Small intestine (tissue), 16 donors: ENCODE measurements around the gene AP5M1. TPM values are rescaled to one million over a fixed set of nuclear protein-coding genes. Genes with fewer than 3 reads are reported as not detected.
"Not testable (repeated sequence)": the region's sequence is repeated elsewhere in the genome, so short reads cannot be mapped to it uniquely, and the experiment has no call there.

Experiments
- DNase-seq, 2 donors: peaks; one replicate each; pipeline versions ENCODE4 v3.0.0 to v3.0.0-alpha.2; 2013
- FAIRE-seq: peaks from 2 replicates; lab custom pipeline; 2012; peaks lifted over from hg19 to GRCh38; lab: Jason Lieb, UNC
- H3K27ac ChIP-seq, 3 donors: one replicate each; pipeline ENCODE4 v1.5.1; 2013; ENCODE audit warnings: low read length in 2 of 3, mild to moderate bottlenecking in 2 of 3, control low read depth in 1 of 3, inconsistent platforms in 1 of 3, low read depth in 1 of 3, moderate library complexity in 1 of 3
- H3K27me3 ChIP-seq, 3 donors: one replicate each; pipeline ENCODE4 v1.6.1; 2013; ENCODE audit warnings: low read length in 3 of 3, inconsistent platforms in 1 of 3; ENCODE audit not compliant: control insufficient read depth in 3 of 3, insufficient read depth in 3 of 3
- H3K36me3 ChIP-seq, 3 donors: one replicate each; pipeline ENCODE4 v1.6.1; 2013; ENCODE audit warnings: low read length in 3 of 3, inconsistent platforms in 1 of 3, low read depth in 1 of 3, mild to moderate bottlenecking in 1 of 3, moderate library complexity in 1 of 3; ENCODE audit not compliant: control insufficient read depth in 3 of 3, insufficient read depth in 2 of 3
- H3K4me1 ChIP-seq, 3 donors: one replicate each; pipeline ENCODE4 v1.6.1; 2013; ENCODE audit warnings: low read length in 2 of 3, inconsistent platforms in 1 of 3, low read depth in 1 of 3, mild to moderate bottlenecking in 1 of 3, moderate library complexity in 1 of 3; ENCODE audit not compliant: control insufficient read depth in 3 of 3, insufficient read depth in 2 of 3
- H3K4me3 ChIP-seq, 3 donors: one replicate each; pipeline ENCODE4 v1.5.1; 2013; ENCODE audit warnings: low read length in 3 of 3, control low read depth in 1 of 3, inconsistent platforms in 1 of 3, low read depth in 1 of 3, mild to moderate bottlenecking in 1 of 3, moderate library complexity in 1 of 3
- H3K9me3 ChIP-seq, 2 donors: one replicate each; pipeline ENCODE4 v1.6.1; 2013; ENCODE audit warnings: low read depth in 1 of 2, low read length in 1 of 2; ENCODE audit not compliant: control insufficient read depth in 2 of 2, insufficient read depth in 1 of 2
- whole genome bisulfite sequencing, 3 donors: extraction: QIAGEN DNeasy Blood & Tissue Kit; methylation state at CpG; one replicate each; pipeline ENCODE4 v1.1.7; 2013; 5-methylcytosine and 5-hydroxymethylcytosine counted together
- long read RNA-seq, 10 donors: transcript quantifications; one replicate each; lab custom pipeline, GENCODE V29; 2026
- polyA plus RNA-seq, 4 donors: library from polyadenylated mRNA; stranded (reverse) in 3 of 4; unstranded in 1 of 4; fragments of 200-250 nt in 3 of 4; fragments of 120-200 nt in 1 of 4; gene quantifications; one replicate each; pipeline versions ENCODE4 v1.2.1 to v1.2.3, GENCODE V29; 2013
- donor health status: healthy with polysubstance abuse.
- donor health status: control.
- donor health status: control.
- donor health status: Bipolar disorder and iron deficiency.
- donor health status: healthy.

AP5M1 gene, protein sequence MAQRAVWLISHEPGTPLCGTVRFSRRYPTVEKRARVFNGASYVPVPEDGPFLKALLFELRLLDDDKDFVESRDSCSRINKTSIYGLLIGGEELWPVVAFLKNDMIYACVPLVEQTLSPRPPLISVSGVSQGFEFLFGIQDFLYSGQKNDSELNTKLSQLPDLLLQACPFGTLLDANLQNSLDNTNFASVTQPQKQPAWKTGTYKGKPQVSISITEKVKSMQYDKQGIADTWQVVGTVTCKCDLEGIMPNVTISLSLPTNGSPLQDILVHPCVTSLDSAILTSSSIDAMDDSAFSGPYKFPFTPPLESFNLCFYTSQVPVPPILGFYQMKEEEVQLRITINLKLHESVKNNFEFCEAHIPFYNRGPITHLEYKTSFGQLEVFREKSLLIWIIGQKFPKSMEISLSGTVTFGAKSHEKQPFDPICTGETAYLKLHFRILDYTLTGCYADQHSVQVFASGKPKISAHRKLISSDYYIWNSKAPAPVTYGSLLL
- polyA plus RNA-seq: 10 to 100 TPM; 20.6 to 44.6 (median 24.1) TPM
- long read RNA-seq, donor 1: 0 reads
- long read RNA-seq, donor 2, full-length matches to known transcripts: 10 of 10 reads
- long read RNA-seq, donor 2, partial matches to known transcripts: 0 of 10 reads
- long read RNA-seq, donor 2, other reads (novel, unspliced or antisense): 0 of 10 reads
- long read RNA-seq, donor 3, full-length matches to known transcripts: 7 of 7 reads
- long read RNA-seq, donor 3, partial matches to known transcripts: 0 of 7 reads
- long read RNA-seq, donor 3, other reads (novel, unspliced or antisense): 0 of 7 reads
- long read RNA-seq, donor 4: 0 reads
- long read RNA-seq, donor 5, partial matches to known transcripts: 0 of 3 reads
- long read RNA-seq, donor 5, other reads (novel, unspliced or antisense): 0 of 3 reads
- long read RNA-seq, donor 6, full-length matches to known transcripts: 9 of 9 reads
- long read RNA-seq, donor 6, partial matches to known transcripts: 0 of 9 reads
- long read RNA-seq, donor 6, other reads (novel, unspliced or antisense): 0 of 9 reads
- long read RNA-seq, donor 7: 0 reads
- long read RNA-seq, donor 8: 0 reads
- long read RNA-seq, donor 9, full-length matches to known transcripts: 4 of 4 reads
- long read RNA-seq, donor 9, partial matches to known transcripts: 0 of 4 reads
- long read RNA-seq, donor 9, other reads (novel, unspliced or antisense): 0 of 4 reads
- long read RNA-seq, donor 10, full-length matches to known transcripts: 14 of 23 reads
- long read RNA-seq, donor 10, partial matches to known transcripts: 9 of 23 reads
- long read RNA-seq, donor 10, other reads (novel, unspliced or antisense): 0 of 23 reads

GRCh38 chr14:57268161-57269069 is at the start of gene AP5M1, which contains the start of gene EXOC5:
Gene AP5M1 (plus strand): TSS chr14:57268971. CDS start chr14:57269315, 344 bp downstream.
Gene EXOC5 (minus strand): TSS chr14:57268905. CDS start chr14:57268648, 257 bp downstream.
- Histone ChIP-seq H3K4me1 (peaks cover 3 to 19% (median 10%) of the 10 kb centered on the region in 3 donors), H3K27ac (peak within 1 kb of the TSS; percentile 92 to 97 (median 92)), H3K4me3 (peak within 1 kb of the TSS; percentile 62 to 80 (median 66)), H3K27me3 (no peaks in the 10 kb centered on the region), H3K36me3 (peaks cover 0 to 3% (median 0%) of the 10 kb centered on the region in 3 donors), H3K9me3 (no peaks in the 10 kb centered on the region)
- peak; percentile 96 to 97 for DNase-seq
- no peak for FAIRE-seq
- whole genome bisulfite sequencing, 3 donors: 0% methylated on average over 76 of the region's 76 CpGs

- DNase-seq (no peak), FAIRE-seq (no peak)
- Histone ChIP-seq H3K36me3 (peaks cover 0 to 4% (median 3%) of the 10 kb centered on the region in 3 donors), H3K9me3 (no peaks in the 10 kb centered on the region), H3K27me3 (no peaks in the 10 kb centered on the region), H3K4me3 (no peak overlapping the region), H3K27ac (no peak overlapping the region), H3K4me1 (no peaks in the 10 kb centered on the region)
- 97 to 98% (median 98%) methylated on average over 3 of the region's 3 CpGs for WGBS, 3 donors
These were observed 46.8 kb upstream of the AP5M1 start for GRCh38 chr14:57221931-57222330.

DNA sequence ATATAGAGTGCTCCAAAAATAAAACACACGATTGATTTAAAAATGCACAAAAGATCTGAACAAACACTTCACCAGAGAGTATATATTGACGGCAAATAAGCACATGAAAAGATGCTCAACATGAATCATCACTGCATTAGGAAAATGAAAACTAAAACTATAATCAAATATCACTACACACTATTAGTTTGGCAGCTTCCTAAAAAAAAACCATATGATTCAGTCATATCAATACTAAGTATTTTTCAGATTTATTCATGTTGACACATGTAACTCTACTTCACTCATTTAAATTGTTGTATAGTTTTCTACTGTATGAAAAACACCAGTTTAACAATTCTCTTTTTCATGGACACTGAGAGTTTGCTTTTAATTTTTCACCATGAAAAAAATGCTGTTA is 41.7 kb upstream of the AP5M1 start:
- WGBS, 3 donors: 46 to 75% (median 49%) methylated on average over 2 of the region's 2 CpGs
- H3K4me1 ChIP-seq: no peaks in the 10 kb centered on the region
- no peak overlapping the region for H3K27ac ChIP-seq
- H3K4me3 ChIP-seq: no peak overlapping the region
- H3K36me3 ChIP-seq: peaks cover 0 to 8% (median 0%) of the 10 kb centered on the region in 3 donors
- H3K9me3 ChIP-seq: no peaks in the 10 kb centered on the region
- DNase-seq: no peak
- FAIRE-seq: no peak
- no peaks in the 10 kb centered on the region for H3K27me3 ChIP-seq

- not testable (repeated sequence) for H3K4me1 ChIP-seq, H3K4me3 ChIP-seq, DNase-seq, H3K27ac ChIP-seq, H3K27me3 ChIP-seq, H3K9me3 ChIP-seq, H3K36me3 ChIP-seq, FAIRE-seq
- 91 to 100% (median 97%) methylated on average over 2 of the region's 2 CpGs for WGBS, 3 donors
These were observed 40.5 kb upstream of the AP5M1 start for GRCh38 chr14:57228320-57228719.

- no peak overlapping the region for H3K4me3 ChIP-seq
- FAIRE-seq (no peak), DNase-seq (no peak)
- H3K36me3 ChIP-seq: peaks cover 0 to 7% (median 0%) of the 10 kb centered on the region in 3 donors
- 87 to 97% (median 97%) methylated on average over 1 of the region's 1 CpG for WGBS, 3 donors
- no peaks in the 10 kb centered on the region for H3K27me3 ChIP-seq
- H3K4me1 ChIP-seq: no peaks in the 10 kb centered on the region
- no peak overlapping the region for H3K27ac ChIP-seq
- no peaks in the 10 kb centered on the region for H3K9me3 ChIP-seq
These were observed 36.8 kb upstream of the AP5M1 start for GRCh38 chr14:57232006-57232405.

GRCh38 chr14:57240115-57240514 is 28.7 kb upstream of the AP5M1 start:
- not testable (repeated sequence) for H3K27me3 ChIP-seq, H3K4me3 ChIP-seq, DNase-seq, H3K9me3 ChIP-seq, FAIRE-seq, H3K27ac ChIP-seq, H3K4me1 ChIP-seq
- WGBS, 3 donors: 93 to 98% (median 96%) methylated on average over 7 of the region's 7 CpGs
- H3K36me3 ChIP-seq: peaks cover 0 to 11% (median 1%) of the 10 kb centered on the region in 3 donors

DNA sequence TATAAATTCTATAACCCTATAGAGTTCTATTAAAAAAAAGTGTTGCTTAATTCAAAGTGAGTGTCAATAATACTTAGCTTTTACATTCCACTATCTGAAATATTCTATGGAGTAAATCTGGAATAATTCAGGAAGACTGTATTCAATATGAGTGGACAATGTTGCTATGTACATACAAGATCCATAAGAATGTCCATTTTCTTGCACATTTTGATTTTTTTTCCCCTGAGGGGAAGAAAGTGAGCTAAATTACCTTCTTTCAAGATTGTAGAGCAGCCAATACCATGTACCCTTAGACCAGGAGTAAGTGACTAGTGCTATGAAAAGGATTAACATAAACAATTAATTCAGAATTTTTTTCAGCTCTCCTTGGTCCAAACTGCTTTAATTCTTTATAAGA is 25.5 kb upstream of the AP5M1 start:
- Histone ChIP-seq H3K9me3 (no peaks in the 10 kb centered on the region), H3K4me3 (no peak overlapping the region), H3K4me1 (no peaks in the 10 kb centered on the region), H3K27me3 (no peaks in the 10 kb centered on the region), H3K36me3 (peaks cover 0 to 11% (median 3%) of the 10 kb centered on the region in 3 donors), H3K27ac (no peak overlapping the region)
- no peak for FAIRE-seq
- DNase-seq: no peak
